NCI-H1048 (cell line): Measurements from ENCODE around the gene CPE.
A peak's percentile ranks its signal among the peaks of the same experiment; 100 is the strongest.

Source experiments
- DNase-seq: peaks from one replicate; lab custom pipeline; 2025; lab: John Stamatoyannopoulos, UW

Gene CPE

DNA sequence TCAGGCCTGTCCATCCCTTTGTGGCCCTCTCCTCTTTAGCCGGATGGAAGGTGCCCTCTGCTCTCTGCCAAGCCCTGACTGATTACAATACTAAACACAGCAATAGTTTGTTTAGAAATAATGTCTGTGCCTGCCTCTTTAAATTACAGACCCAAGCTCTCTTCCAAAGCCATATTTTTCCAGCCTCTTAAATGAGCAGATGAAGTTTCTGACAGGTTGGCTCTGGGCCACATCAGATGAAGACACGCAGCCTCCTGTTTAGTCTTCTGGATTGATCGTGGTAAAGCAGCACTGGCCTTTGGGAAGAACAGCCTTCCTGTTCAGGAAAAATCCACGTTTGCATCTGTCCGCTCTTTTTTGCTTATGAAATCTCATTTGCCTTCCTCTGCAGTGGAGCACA, 133.6 kb downstream of the CPE start:
- DNase-seq: no peak

DNA sequence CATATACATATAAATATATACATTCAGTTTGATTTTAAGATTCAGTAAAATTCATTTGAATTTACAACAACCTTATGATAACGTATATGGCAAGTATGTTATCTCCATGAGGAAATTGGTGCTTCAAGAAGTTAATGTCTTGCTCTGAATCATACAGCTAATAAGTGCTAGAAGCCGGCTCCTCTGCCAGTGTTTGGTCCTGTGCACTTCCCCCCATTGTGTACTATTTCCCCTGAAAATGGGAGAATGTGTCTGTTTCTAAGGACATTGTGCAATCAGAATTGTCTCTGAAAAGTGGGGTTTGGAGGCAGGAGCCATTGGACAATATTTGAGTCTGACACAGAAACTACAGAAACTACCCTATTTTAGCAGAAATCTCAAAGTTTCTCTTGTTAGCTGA, 135.9 kb downstream of the CPE start:
- DNase-seq: no peak

- DNase-seq: no peak
Observed at GRCh38 chr4:165515201-165515600, 136.4 kb downstream of the CPE start.

GRCh38 chr4:165516281-165516833, 137.5 kb downstream of the CPE start:
- DNase-seq: no peak

GRCh38 chr4:165517216-165517615, 138.4 kb downstream of the CPE start:
- DNase-seq: no peak

DNA sequence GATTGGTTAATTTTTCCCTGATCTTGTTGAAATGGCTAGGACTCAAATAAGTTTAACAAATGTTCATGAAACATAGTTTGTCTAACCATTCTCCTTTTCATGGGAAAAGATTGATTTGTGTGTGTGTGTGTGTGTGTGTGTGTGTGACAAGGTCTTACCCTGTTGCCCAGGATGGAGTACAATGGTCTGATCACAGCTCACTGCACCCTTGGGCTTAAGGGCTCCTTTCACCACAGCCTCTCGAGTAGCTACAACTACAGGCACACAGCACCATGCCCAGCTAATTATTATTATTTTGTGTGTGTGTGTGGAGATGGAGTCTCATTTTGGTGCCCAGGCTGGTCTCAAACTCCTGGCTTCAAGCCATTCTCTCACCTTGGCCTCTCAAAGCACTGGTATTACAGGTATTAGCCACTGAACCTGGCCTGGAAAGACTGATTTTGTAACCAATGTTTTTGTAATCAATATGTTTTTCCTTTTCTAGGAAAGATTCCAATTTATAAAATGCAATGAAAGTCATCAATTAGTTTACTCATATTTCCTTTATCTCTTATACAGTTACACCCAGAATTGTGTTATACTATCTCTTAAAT, 139.3 kb downstream of the CPE start:
- no peak for DNase-seq

- DNase-seq: no peak
Observed at GRCh38 chr4:165518686-165519085, 139.9 kb downstream of the CPE start.

DNA sequence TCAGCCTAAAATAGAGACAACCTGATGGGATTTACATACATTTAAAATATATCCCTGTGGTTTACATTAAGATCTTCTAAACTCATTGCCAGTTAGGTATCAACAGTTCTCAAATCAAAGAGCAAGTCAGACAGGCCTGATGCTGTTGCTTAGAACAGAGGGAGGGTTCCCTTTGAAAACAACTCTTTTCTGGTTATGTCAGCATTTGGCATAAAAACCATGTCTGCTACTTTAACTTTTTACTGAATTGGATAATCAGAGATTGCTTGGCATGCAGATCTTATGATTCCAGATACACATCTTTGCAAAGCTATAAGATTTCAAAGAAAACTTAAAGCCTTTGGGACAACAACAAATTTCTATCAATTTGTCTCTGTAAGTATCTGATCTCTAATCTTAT, 140.8 kb downstream of the CPE start:
- DNase-seq: no peak

GRCh38 chr4:165520086-165520485, 141.3 kb downstream of the CPE start:
- DNase-seq: no peak

- DNase-seq: no peak
Observed at GRCh38 chr4:165522050-165522449, 143.2 kb downstream of the CPE start.

GRCh38 chr4:165524532-165525190, 145.9 kb downstream of the CPE start:
- DNase-seq: no peak

DNA sequence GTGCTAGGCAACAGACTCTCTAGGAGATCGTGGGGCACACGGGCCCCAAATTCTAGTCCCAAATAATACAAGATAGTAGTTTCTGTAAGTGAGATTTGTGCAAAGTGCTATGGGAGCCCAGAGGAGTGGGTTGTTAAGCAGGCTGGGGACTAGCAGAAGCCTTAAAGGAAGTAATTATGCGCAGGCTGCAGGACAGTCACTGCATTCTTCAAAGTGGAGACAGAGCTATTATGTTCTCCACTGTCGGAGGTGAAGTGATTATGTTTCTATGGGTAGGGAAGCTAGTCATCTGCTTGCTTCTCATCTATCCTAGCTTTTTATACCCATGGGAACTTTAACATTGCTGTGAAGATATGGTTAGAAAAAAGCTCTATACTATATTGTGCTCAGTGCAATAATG, 154.2 kb downstream of the CPE start:
- DNase-seq: no peak

DNA sequence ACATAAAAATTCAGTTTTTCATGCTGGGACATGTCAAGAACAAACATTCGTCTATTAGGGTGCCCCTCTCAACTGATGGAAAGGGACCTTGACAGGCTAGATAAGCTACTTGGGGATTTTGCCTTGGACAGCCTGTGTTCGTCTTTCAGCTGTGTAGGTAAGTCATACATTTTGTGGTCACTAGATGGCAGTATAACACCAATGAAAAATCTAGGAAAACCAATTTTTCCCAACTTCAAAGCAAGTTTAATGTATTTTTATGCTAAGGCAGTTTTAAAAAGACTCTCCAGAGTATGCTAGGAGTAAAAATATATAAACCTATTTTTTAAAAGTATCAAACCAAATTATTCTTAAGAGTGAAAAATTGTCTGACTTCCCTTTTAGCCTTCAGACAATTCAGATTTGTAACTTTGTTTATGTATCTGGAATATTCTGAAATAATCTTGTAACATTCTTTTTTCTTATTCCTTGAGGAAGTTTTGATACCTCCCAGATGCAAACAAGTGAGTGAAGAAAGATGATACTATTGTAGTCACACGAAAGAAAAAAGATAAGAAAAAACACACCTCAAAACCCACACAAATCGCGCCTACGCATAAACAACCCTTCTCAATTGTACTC, 158.3 kb downstream of the CPE start:
- peak; percentile 32 for DNase-seq

GRCh38 chr4:165539801-165540200, 161.0 kb downstream of the CPE start:
- DNase-seq: no peak

DNA sequence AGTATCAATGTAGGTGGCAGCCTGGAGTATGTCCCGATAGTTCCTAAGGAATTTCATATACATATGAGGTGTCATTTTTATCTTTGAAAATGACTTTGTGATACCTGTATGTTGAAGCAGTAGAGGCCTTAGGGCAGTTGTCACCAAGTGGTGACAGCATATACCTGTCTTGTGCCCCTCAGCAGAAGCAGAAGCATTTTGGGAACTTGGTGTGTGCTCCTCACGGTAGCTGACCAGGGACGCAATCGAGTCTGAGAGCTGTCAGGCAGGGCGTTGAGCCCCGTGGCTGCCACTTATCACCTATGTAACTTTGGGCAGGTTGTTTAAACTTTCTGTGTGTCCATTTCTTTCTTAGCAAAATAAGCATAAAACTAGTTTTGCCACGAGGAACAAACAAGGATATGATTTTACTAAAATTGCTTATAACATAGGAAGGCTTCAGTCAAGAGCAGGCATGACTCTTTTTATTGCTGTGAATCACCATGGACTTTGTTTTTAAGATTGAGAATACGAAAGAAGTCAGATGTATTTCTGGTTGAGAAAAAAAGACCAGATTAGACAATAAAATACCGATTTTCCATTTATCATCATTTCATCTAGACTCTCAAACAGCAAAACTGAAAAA, 161.5 kb downstream of the CPE start:
- DNase-seq: no peak

DNA sequence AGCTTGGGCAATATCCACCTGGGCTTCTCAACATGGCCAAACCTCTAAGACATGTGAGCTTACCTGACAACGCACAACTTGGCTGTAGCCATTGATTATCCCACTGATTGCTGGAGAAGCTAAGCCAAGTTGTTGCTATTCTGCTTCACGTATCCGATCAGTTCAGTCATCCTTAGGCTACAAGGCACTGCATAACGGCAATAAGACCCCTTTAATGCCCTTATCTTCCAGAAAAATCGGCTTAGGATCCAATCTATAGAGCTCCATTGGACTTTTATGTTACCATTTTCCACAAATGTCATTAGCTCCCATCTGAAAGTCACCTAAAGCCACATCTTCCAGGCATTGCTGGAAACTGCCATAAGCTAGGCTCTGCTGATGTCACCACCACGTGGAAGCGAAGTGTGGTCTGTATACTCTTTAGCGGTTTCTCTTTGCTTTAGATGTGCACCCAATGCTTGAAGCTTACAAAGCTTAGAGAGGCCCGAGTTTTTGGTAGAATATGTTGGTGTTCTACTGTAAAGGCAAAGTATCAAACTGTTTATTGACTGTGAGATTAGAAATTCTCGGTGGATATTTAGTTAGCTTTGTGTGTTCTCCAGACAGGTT, 163.1 kb downstream of the CPE start:
- DNase-seq: no peak

DNA sequence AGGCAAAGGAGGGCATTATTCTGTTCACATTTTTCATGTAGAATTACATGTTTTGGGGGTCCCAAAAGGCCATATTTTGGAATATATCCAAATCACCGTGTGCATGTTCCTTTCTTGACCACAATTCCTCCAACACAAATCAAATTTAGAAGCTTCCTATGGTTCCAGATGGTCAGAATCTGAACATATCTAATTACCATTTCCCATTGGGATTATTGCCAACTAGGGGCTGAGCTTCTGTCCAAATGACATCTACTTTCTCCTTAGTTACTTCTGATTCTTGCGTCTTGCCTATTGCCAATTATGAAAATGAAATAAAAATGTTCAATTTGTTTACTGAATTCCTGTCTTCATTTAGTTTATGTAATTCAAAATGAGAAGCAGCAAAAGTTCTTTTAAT, 163.7 kb downstream of the CPE start:
- no peak for DNase-seq
